Mesenchymal stem cell (in vitro differentiated cells and primary cell): ENCODE data around the gene ZNF93.

ENCODE experiments used
- DNase-seq: peaks from one replicate; pipeline ENCODE4 v3.0.0-alpha.2; 2013
- H2AFZ ChIP-seq: one replicate; pipeline ENCODE4 v1.6.1; 2013; ENCODE audit warnings: low read depth, mild to moderate bottlenecking, control low read depth, inconsistent platforms, low read length, moderate library complexity
- H2AK5ac ChIP-seq: 2 replicates; pipeline ENCODE4 v1.6.1; 2013; ENCODE audit warnings: low read length, moderate library complexity, mild to moderate bottlenecking, inconsistent platforms; ENCODE audit not compliant: severe bottlenecking
- H2BK120ac ChIP-seq: one replicate; pipeline ENCODE4 v1.6.1; 2013; ENCODE audit warnings: low read depth, mild to moderate bottlenecking, inconsistent platforms, low read length, moderate library complexity
- H2BK12ac ChIP-seq, 2 experiments: one replicate each; pipeline ENCODE4 v1.6.1; 2013; ENCODE audit warnings: inconsistent platforms in 2 of 2, low read length in 2 of 2, mild to moderate bottlenecking in 2 of 2, moderate library complexity in 2 of 2, control low read depth in 1 of 2
- H2BK15ac ChIP-seq: one replicate; pipeline ENCODE4 v1.6.1; 2013; ENCODE audit warnings: mild to moderate bottlenecking, low read depth, inconsistent platforms; ENCODE audit not compliant: poor library complexity, severe bottlenecking
- H2BK5ac ChIP-seq: 2 replicates; pipeline ENCODE4 v1.6.1; 2013; ENCODE audit warnings: low read depth, mild to moderate bottlenecking, low read length, control low read depth, inconsistent platforms; ENCODE audit not compliant: poor library complexity, severe bottlenecking
- H3K14ac ChIP-seq, 2 experiments: one replicate each; pipeline ENCODE4 v1.6.1; 2013; ENCODE audit warnings: inconsistent platforms in 2 of 2, low read length in 2 of 2, control low read depth in 1 of 2, mild to moderate bottlenecking in 1 of 2, moderate library complexity in 1 of 2
- H3K18ac ChIP-seq, 2 experiments: one replicate each; pipeline ENCODE4 v1.6.1; 2013; ENCODE audit warnings: inconsistent platforms in 2 of 2, low read length in 2 of 2, control low read depth in 1 of 2, low read depth in 1 of 2, mild to moderate bottlenecking in 1 of 2
- H3K23ac ChIP-seq, 2 experiments: one replicate each; pipeline ENCODE4 v1.6.1; 2013; ENCODE audit warnings: inconsistent platforms in 2 of 2, low read length in 2 of 2, mild to moderate bottlenecking in 2 of 2, moderate library complexity in 2 of 2, control low read depth in 1 of 2
- H3K27ac ChIP-seq: 2 replicates; pipeline ENCODE4 v1.5.1; 2013; ENCODE audit warnings: mild to moderate bottlenecking, moderate library complexity, low read length, control low read depth, inconsistent platforms; ENCODE audit not compliant: poor library complexity, severe bottlenecking
- H3K27me3 ChIP-seq, 2 experiments: 2 replicates each; pipeline versions ENCODE4 v1.6.1 to v1.7.0; 2013; ENCODE audit warnings: low read length in 2 of 2, mild to moderate bottlenecking in 2 of 2, moderate library complexity in 2 of 2, control low read depth in 1 of 2, inconsistent platforms in 1 of 2; ENCODE audit not compliant: control insufficient read depth in 1 of 2, insufficient read depth in 1 of 2
- H3K36me3 ChIP-seq, 2 experiments: 2 replicates each; pipeline versions ENCODE4 v1.6.1 to v1.7.0; 2013; ENCODE audit warnings: low read length in 2 of 2, control low read depth in 1 of 2, inconsistent platforms in 1 of 2, low read depth in 1 of 2, mild to moderate bottlenecking in 1 of 2; ENCODE audit not compliant: insufficient read depth in 2 of 2, control insufficient read depth in 1 of 2
- H3K4ac ChIP-seq, 2 experiments: one replicate each; pipeline ENCODE4 v1.6.1; 2013; ENCODE audit warnings: inconsistent platforms in 2 of 2, low read length in 2 of 2, mild to moderate bottlenecking in 2 of 2, moderate library complexity in 2 of 2, control low read depth in 1 of 2, low read depth in 1 of 2
- H3K4me1 ChIP-seq: 2 replicates; pipeline ENCODE4 v1.6.1; 2013; ENCODE audit warnings: low read depth, low read length, control low read depth; ENCODE audit not compliant: control insufficient read depth, insufficient read depth
- H3K4me2 ChIP-seq: 2 replicates; pipeline ENCODE4 v1.6.1; 2013; ENCODE audit warnings: low read length, mild to moderate bottlenecking, inconsistent platforms; ENCODE audit not compliant: poor library complexity, severe bottlenecking
- H3K4me3 ChIP-seq, 2 experiments: 2 replicates each; pipeline versions ENCODE4 v1.5.1 to v1.7.0; 2013; ENCODE audit warnings: low read length in 2 of 2, mild to moderate bottlenecking in 2 of 2, control low read depth in 1 of 2, low read depth in 1 of 2; ENCODE audit not compliant: insufficient read depth in 1 of 2
- H3K79me1 ChIP-seq: replicated peaks from 2 replicates; pipeline ENCODE4 v1.6.1; 2013; ENCODE audit warnings: mild to moderate bottlenecking, control low read depth, low read length, inconsistent platforms; ENCODE audit not compliant: poor library complexity, severe bottlenecking
- H3K9ac ChIP-seq: 2 replicates; pipeline ENCODE4 v1.7.0; 2013; ENCODE audit warnings: mild to moderate bottlenecking, low read length, moderate library complexity
- H3K9me3 ChIP-seq: 2 replicates; pipeline ENCODE4 v1.7.0; 2013; ENCODE audit warnings: mild to moderate bottlenecking, low read length; ENCODE audit not compliant: control insufficient read depth
- H4K8ac ChIP-seq: one replicate; pipeline ENCODE4 v1.6.1; 2013; ENCODE audit warnings: inconsistent platforms, mild to moderate bottlenecking, low read length, moderate library complexity
- H4K91ac ChIP-seq: one replicate; pipeline ENCODE4 v1.6.1; 2013; ENCODE audit warnings: mild to moderate bottlenecking, low read length, inconsistent platforms
- WGBS: methylation state at CpG from one replicate; pipeline ENCODE4 v1.1.7; 2013; ENCODE audit warnings: mixed read lengths; 5-methylcytosine and 5-hydroxymethylcytosine counted together

ZNF93 gene

GRCh38 chr19:19938449-19938848, 37.7 kb downstream of the ZNF93 start:
- Histone ChIP-seq H3K27me3 (no peaks in the 10 kb centered on the region), H4K8ac (no peak overlapping the region), H3K23ac (no peak overlapping the region), H2BK12ac (no peak overlapping the region), H3K79me1 (no peaks in the 10 kb centered on the region), H2BK5ac (no peak overlapping the region), H3K14ac (no peak overlapping the region), H2BK15ac (no peak overlapping the region), H2BK120ac (no peak overlapping the region), H2AFZ (no peak overlapping the region), H3K4ac (no peak overlapping the region), H2AK5ac (no peak overlapping the region), H3K4me3 (no peak overlapping the region), H3K27ac (no peak overlapping the region), H3K4me2 (no peak overlapping the region), H3K9me3 (peaks cover 97% of the 10 kb centered on the region), H3K9ac (no peak overlapping the region), H4K91ac (no peak overlapping the region), H3K18ac (no peak overlapping the region), H3K36me3 (peaks cover 4 to 6% of the 10 kb centered on the region in 2 experiments), H3K4me1 (no peaks in the 10 kb centered on the region)
- DNase-seq = no peak
- WGBS = no CpG with 5 or more reads among the region's 2 CpGs

DNA sequence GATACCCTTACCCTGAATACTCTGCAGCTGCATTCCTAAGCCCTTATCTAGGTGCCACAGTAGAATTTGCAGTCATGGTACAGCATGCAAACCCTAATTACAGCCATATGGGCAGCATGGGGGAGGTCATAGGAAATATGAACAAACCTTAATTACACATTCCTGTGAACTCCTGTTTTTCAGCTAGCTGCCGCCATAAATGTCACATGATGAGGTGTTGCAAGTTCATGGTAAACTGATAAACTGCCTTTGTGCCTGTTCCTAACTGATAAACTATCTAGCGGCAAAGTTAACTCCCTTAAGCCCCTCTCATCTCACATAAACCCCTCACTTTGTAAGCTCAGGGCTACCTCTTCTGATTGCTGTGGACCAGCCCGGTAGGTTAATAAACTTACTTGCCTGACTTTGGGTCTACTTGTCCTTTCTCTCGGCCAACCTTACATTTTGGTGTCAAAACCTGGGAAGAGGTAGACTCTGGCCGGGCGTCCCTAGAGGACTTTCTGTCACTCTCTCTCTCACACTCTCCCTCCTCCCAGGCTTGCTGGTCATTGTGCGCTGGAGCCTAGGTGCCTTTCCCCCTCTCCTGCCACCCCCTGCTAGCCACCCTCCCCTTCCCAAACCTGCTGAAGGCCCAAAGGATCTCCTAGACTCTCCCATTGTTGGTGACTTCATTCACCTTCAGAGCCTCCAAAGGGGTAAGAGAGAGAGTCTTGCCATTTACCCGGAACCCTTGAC, 43.3 kb downstream of the ZNF93 start:
- no peak overlapping the region for H2AK5ac ChIP-seq
- H4K8ac ChIP-seq = no peak overlapping the region
- no peaks in the 10 kb centered on the region for H3K4me1 ChIP-seq
- DNase-seq = no peak
- H3K27me3 ChIP-seq = no peaks in the 10 kb centered on the region
- H3K4me3 ChIP-seq = no peak overlapping the region
- no peak overlapping the region for H3K14ac ChIP-seq
- H2BK15ac ChIP-seq = no peak overlapping the region
- no peak overlapping the region for H4K91ac ChIP-seq
- H2AFZ ChIP-seq = no peak overlapping the region
- no peaks in the 10 kb centered on the region for H3K36me3 ChIP-seq
- no peak overlapping the region for H3K27ac ChIP-seq
- no peak overlapping the region for H3K18ac ChIP-seq
- H3K79me1 ChIP-seq = no peaks in the 10 kb centered on the region
- no peak overlapping the region for H2BK5ac ChIP-seq
- no peak overlapping the region for H3K9ac ChIP-seq
- H3K23ac ChIP-seq = no peak overlapping the region
- H3K4me2 ChIP-seq = no peak overlapping the region
- 80% methylated on average over 8 of the region's 8 CpGs for WGBS
- H2BK12ac ChIP-seq = no peak overlapping the region
- H3K4ac ChIP-seq = no peak overlapping the region
- no peak overlapping the region for H2BK120ac ChIP-seq
- H3K9me3 ChIP-seq = peaks cover 97% of the 10 kb centered on the region

DNA sequence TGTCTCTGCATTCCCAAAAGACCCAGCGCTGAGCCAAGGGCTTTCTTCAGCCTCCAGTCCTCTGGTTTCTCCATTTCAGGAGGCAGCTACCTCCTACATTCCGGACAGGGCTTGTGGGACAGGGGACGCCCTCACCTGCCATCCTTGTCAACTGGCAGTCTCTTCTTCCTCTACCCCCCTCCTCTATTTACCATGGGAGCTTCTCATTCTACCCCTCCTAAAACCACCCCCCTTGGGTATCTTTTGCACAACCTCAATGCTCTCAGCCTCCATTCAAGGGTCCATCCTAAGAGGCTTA, 43.8 kb downstream of the ZNF93 start:
- H2BK120ac ChIP-seq = no peak overlapping the region
- no peaks in the 10 kb centered on the region for H3K27me3 ChIP-seq
- no peak overlapping the region for H3K14ac ChIP-seq
- H2AK5ac ChIP-seq = no peak overlapping the region
- no peak overlapping the region for H3K9ac ChIP-seq
- H3K27ac ChIP-seq = no peak overlapping the region
- no peaks in the 10 kb centered on the region for H3K36me3 ChIP-seq
- no peak overlapping the region for H2BK15ac ChIP-seq
- H2AFZ ChIP-seq = no peak overlapping the region
- no peak overlapping the region for H4K8ac ChIP-seq
- no peaks in the 10 kb centered on the region for H3K4me1 ChIP-seq
- H4K91ac ChIP-seq = no peak overlapping the region
- no peak overlapping the region for H3K4ac ChIP-seq
- H3K18ac ChIP-seq = no peak overlapping the region
- H3K9me3 ChIP-seq = peaks cover 99% of the 10 kb centered on the region
- 78% methylated on average over 3 of the region's 3 CpGs for WGBS
- no peak overlapping the region for H2BK5ac ChIP-seq
- H3K4me2 ChIP-seq = no peak overlapping the region
- no peaks in the 10 kb centered on the region for H3K79me1 ChIP-seq
- DNase-seq = no peak
- no peak overlapping the region for H3K4me3 ChIP-seq
- no peak overlapping the region for H2BK12ac ChIP-seq
- no peak overlapping the region for H3K23ac ChIP-seq

GRCh38 chr19:19946226-19946625, 45.5 kb downstream of the ZNF93 start:
- Histone ChIP-seq H3K4me3 (no peak overlapping the region), H2AK5ac (no peak overlapping the region), H4K91ac (no peak overlapping the region), H3K4me2 (no peak overlapping the region), H3K9ac (no peak overlapping the region), H3K23ac (no peak overlapping the region), H3K18ac (no peak overlapping the region), H3K4me1 (no peaks in the 10 kb centered on the region), H2BK5ac (no peak overlapping the region), H2BK12ac (no peak overlapping the region), H3K14ac (no peak overlapping the region), H3K4ac (no peak overlapping the region), H3K27ac (no peak overlapping the region), H3K79me1 (no peaks in the 10 kb centered on the region), H3K9me3 (peaks cover 99% of the 10 kb centered on the region), H3K36me3 (no peaks in the 10 kb centered on the region), H2BK15ac (no peak overlapping the region), H3K27me3 (no peaks in the 10 kb centered on the region), H2BK120ac (no peak overlapping the region), H4K8ac (no peak overlapping the region), H2AFZ (no peak overlapping the region)
- DNase-seq = no peak
- 62% methylated on average over 4 of the region's 4 CpGs for WGBS
